GM18511 (cell line): ENCODE measurements around the gene TMEM191B.
A peak's percentile ranks its signal among the peaks of the same experiment; 100 is the strongest.
"Not testable (repeated sequence)": the region's sequence is repeated elsewhere in the genome, so short reads cannot be mapped to it uniquely, and the experiment has no call there.

Experiments used
- ATAC-seq: cut with Tn5 transposase; IDR thresholded peaks from one replicate; pipeline ENCODE4 v1.9.1; 2021; ENCODE audit warnings: mild to moderate bottlenecking, moderate library complexity; ENCODE audit not compliant: unreplicated experiment

TMEM191B gene

GRCh38 chr22:18527752-18528596 is at the start of gene TMEM191B:
TMEM191B (plus strand) TSS chr22:18527802; CDS start chr22:18527981, 179 bp downstream.
- ATAC-seq, result peak; percentile 26

- not testable (repeated sequence) for ATAC-seq
These were observed 31.4 kb upstream of the TMEM191B start for GRCh38 chr22:18496227-18496626.

GRCh38 chr22:18511327-18511726 is 16.3 kb upstream of the TMEM191B start:
- ATAC-seq, result not testable (repeated sequence)

- not testable (repeated sequence) for ATAC-seq
These were observed 15.2 kb upstream of the TMEM191B start for GRCh38 chr22:18512378-18512777.

- ATAC-seq, result not testable (repeated sequence)
These were observed 14.1 kb upstream of the TMEM191B start for GRCh38 chr22:18513454-18513853.

- not testable (repeated sequence) for ATAC-seq
These were observed 9.5 kb upstream of the TMEM191B start, which contains the start of gene GGTLC3 for GRCh38 chr22:18518061-18518460. GGTLC3 (minus strand) TSS chr22:18518161; CDS start chr22:18517897, 264 bp downstream.

GRCh38 chr22:18522762-18523161 is 4.8 kb upstream of the TMEM191B start:
- ATAC-seq, result not testable (repeated sequence)

GRCh38 chr22:18523328-18523727 is 4.3 kb upstream of the TMEM191B start:
- not testable (repeated sequence) for ATAC-seq

- ATAC-seq, result peak; percentile 65
These were observed 1.2 kb downstream of the TMEM191B start for GRCh38 chr22:18528597-18529415.

GRCh38 chr22:18529416-18530145 is 2.0 kb downstream of the TMEM191B start:
- not testable (repeated sequence) for ATAC-seq

GRCh38 chr22:18533633-18534032 is 6.0 kb downstream of the TMEM191B start:
- not testable (repeated sequence) for ATAC-seq

- ATAC-seq, result not testable (repeated sequence)
These were observed 6.7 kb downstream of the TMEM191B start for GRCh38 chr22:18534315-18534714.

- ATAC-seq, result not testable (repeated sequence)
These were observed 12.4 kb downstream of the TMEM191B start for GRCh38 chr22:18539994-18540393.

- ATAC-seq, result not testable (repeated sequence)
These were observed 15.8 kb downstream of the TMEM191B start for GRCh38 chr22:18543400-18543799.

GRCh38 chr22:18544615-18545014 is 17.0 kb downstream of the TMEM191B start:
- not testable (repeated sequence) for ATAC-seq

- not testable (repeated sequence) for ATAC-seq
These were observed 22.0 kb downstream of the TMEM191B start for GRCh38 chr22:18549458-18550179.

GRCh38 chr22:18551046-18551445 is 23.4 kb downstream of the TMEM191B start:
- ATAC-seq, result not testable (repeated sequence)

- ATAC-seq, result not testable (repeated sequence)
These were observed 25.4 kb downstream of the TMEM191B start for GRCh38 chr22:18552839-18553597.
